GM19395 (cell line): ENCODE measurements around the gene SATB1.

Experiments used
- ATAC-seq: cut with Tn5 transposase; IDR thresholded peaks from one replicate; pipeline ENCODE4 v1.9.1; 2021; ENCODE audit warnings: mild to moderate bottlenecking, moderate library complexity; ENCODE audit not compliant: unreplicated experiment

The SATB1 gene

DNA sequence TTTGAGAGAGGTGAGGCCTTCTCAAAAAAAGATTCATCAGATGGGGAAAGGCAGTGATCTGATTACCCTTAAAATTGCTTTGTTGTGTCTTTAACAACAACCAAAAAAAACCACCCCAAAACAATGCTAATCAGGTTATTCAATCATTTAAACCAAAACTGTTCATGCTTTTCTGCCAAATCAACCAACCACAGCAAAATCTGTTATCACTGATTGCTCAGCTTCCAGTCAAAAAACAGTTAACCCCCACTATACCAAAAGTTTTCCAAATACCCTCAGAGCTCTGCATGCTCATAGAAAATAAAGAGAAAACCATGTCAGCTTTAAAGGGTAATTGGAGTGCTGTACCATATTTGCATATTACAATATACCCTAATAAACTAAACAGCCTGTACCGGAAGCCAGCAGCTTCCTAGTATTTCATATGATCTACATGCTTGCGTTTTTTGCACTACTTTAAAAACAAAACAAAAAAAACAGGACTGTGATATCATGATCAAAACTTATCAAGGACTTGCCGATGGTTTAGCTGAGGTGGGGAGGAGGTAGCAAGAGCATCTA, 22.8 kb downstream of the SATB1 start:
- ATAC-seq, result no peak

DNA sequence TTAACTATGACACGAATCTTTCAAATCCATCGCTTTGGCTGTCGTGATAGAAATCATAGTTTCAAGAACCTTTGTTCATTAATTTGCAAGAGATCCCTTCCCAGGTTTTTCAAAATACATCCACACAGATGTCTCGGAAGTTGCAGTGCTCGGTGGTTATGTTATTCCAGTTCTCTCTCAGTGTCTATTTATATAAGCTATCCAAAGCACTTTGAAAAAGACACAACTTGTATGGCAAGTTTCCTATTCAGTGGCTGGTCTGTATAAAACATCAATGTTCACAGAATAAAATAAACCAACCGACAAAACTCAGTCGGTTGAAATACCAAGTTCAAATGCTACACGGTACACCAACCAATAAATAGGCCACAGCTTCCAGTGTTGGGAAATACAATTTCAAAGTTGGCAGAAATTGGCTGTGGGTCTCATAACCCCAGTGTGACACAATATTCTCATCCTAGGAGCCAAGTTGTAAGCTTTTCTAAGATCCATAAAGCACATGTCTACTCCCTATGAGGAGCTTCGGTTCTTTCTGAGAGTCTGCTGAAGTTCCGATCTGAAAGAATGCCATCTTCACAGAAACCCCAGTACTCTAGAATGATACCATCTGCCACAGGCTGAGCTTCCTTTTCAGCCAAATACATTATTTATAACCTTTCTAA, 23.7 kb downstream of the SATB1 start:
- ATAC-seq, result no peak

DNA sequence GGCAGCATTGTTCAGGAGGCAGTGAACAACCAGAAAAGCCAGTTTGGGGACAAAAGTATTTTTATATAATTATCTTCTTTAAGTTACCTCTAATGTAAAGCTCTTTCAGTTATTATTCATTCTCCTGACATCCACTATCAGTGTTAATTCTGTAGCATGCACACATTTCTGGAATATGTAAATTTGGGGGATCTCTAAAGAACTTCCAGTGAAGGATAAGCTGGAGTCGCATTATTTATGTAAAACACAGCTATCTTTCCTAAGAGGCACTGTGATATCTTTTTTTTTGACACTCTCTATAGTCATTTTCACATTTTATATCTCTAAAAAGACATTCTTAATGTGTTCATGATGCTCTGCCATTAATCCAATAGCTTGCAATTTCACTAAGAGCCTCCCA, 26.7 kb downstream of the SATB1 start:
- ATAC-seq, result no peak

DNA sequence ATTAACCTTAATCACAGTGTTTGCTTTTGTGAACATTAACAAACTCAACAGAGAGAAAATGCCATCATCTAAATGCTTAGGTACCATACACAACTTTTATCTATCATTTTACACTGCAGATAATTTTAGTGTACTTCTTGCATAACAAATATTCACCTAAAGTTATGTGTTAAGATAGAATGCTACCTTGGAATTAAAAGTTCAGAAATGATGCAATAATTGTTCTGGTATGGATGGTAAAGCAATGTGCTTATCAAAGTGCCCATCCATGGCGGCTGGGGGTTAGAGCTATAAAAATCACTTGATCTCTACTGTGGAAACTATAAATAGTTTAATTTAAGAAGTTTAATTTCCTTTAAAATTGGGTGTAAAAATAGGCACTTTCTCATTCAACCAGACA, 28.7 kb downstream of the SATB1 start:
- no peak for ATAC-seq

DNA sequence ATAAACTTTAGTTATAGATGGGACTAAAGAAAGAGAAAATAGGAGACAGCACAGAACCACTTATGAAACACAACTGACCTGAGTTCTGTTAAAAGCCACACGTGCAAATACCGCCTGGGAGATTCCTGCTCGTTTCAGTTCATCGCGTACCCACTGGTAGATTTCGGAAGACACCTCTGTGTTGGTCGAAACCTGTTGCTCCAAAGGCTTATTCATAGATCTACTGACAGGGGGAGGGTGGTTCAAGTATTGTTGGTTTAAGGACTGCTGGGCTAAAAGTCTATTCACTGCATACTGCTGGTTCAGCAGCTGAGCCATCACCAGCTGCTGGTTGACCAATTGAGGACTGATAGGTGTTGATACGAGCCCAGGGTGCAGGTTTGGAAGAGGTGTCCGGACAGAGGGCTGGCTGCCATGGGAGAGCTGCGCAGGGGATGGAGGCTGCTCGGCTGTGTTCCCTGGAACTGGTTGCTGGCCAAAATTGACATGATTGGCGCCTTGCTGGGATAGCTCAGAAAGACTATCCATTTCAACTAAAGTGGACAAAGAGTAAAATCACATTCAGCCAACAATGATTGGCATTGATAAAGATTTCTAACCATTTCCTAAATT, 30.6 kb downstream of the SATB1 start:
- ATAC-seq, result no peak

DNA sequence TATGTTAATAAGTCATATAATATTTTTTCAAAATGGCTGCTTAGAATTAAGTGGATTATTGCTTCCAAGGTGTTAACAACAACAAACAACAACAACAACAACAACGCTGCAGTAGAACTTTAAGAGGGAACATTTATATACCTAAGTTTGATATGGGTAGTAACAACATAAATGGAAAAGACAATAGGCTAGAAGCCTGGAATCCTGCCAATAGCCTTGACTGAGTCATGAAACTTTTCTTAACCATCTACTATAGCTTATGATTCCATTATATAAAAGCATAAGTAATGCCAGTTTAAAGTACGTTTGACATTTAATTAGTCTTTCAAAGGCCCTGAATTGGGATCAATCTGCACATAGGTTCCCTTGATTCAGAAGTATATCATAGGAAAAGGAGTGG, 31.2 kb downstream of the SATB1 start:
- no peak for ATAC-seq

DNA sequence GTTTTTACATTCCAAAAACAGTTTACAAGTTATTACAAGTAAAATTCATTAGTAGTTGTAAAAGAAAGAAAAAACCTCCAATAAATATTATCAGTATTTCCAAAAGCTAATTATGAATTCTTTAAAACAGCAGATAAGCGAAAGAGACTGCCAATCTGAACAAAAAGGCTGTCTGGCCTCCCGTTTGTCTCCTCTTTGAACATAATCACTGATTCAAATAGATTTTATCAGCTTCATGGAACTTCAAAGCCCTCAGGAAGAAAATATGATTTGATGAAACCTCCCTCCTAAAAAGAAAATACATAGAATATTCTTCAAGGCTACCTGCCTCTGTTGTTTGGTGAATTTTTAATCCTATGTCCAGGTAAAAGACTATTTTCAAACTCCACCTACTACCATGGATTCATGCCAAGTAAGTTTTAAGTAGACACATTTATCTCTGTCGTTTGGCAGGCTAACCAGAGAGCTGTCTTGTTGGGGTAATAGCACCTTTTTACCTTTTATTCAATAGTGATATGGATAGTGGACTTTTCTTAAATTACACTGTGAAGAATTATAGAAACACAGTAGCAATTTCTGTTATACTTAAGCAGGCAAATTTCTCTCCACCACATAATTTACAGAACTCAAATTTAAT, 35.0 kb downstream of the SATB1 start:
- ATAC-seq, result no peak

DNA sequence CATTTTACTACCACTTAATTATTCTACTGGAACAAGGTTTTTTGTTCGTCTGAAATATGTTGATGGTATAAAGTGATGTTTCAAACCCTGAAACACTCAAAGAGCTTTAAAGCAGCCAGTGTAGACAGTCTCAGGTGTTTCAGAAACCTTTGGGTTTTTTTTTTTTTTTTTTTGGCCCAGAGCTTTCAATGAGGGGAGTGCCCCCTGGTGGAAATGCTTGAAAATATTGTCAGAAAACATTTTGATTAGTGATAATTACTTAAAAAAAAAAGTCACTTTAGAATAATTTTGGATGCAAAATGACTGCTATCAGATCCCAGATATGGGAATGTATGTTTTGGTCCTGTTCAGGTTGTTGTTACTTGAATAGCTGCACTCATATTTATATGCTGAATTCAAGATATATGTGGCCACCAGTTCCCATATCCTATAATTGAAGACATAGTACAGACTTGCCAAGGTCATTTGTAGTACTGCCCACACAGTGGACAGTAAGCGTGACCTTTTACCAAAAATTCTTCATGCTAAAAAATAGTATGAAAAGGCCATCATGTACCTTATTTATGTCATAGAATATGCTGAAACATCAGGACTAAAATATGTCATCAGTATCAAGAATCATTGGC, 35.9 kb downstream of the SATB1 start:
- ATAC-seq, result no peak

DNA sequence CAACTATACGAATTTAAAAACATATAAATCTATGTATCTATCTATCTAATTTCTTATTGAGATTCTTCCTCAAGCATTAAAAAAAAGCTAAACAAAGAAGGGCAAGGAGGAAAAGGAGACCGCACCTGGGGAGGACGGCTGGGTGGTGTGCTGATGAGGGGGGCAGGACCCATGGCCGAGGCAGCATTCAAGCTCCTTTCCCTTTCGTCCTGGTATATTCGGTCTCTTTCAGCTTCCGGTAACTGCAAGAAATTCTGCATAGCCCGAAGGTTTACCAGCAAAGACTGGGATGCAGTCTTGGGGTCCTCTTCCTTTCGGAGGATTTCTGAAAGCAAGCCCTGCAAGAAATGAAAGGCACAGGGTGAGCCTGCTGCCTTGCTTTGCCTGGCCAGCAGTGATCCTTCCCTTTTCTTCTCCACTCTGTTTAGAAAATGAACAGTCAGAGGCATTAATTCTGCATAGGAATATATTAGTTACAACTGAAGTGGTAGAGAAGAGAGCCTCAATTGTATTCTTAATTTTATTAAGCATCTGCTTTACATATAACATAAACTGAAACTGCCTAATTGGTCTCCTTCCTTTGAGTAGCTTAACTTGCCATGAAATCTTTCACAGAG, 38.8 kb downstream of the SATB1 start:
- ATAC-seq, result no peak

DNA sequence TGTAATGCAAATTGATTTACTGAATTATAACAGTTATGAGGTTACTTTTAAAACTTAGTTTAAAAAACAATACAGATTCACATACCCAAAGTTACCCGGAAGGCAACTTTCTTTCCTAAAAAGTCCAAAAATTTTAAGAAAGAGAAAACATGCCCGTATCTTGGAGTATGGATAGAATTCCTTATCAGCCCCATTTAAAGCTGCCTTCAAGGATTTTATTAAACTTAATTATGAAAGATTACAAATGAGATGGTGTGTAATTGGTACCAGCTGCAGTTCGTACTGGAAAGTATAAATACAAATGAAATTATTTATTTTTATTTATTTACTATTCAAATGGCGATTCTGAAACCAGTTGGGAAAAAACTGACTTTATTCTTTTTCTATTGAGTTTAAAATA, 39.4 kb downstream of the SATB1 start:
- no peak for ATAC-seq

DNA sequence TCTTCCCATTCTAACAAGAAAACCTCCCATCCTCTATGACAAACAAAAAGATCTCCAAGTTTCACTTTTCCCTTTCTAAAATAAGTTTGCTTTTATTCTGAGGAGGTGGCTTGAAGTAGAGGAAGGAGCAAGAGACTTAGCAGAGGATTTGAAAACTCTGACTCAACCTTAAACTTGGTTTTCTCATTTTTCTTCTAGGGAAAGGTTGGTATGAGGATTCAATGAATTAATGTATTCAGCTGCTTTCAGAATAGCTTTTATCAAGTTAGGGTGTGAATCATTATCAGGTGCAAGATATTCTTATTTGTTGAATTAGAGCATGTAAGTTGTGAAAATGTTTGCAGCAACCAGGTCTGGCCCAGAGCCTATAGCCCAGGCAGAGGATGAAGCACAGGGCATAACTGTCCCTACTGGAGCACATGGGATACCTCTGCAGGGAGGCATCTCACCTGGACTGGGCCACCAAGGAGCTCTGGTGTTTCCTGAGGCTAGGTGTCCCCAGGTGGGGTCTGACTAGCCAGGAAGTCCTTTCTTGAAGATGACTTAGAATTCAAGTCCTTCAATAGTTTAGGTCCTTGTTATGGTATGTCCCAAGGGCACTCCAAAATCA, 42.3 kb downstream of the SATB1 start:
- no peak for ATAC-seq

DNA sequence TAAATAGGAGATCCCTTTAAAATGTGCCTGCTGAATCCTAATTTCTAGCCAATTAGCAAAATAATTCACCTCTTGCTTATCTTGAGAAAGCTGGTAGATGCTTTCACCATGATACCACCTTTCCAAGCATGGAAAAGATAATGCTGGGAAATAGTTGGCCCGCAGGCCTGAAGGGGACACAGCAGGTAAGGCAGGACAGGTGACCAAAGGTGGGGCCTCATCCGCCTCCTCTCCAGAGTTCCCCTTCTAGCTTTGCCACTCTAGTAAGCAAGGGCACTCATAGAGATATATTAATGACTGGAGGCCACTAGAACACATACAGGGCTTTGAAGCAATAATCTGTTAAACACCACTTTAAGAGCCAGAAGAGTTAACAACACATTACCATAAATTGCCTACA, 45.5 kb downstream of the SATB1 start:
- ATAC-seq, result no peak

DNA sequence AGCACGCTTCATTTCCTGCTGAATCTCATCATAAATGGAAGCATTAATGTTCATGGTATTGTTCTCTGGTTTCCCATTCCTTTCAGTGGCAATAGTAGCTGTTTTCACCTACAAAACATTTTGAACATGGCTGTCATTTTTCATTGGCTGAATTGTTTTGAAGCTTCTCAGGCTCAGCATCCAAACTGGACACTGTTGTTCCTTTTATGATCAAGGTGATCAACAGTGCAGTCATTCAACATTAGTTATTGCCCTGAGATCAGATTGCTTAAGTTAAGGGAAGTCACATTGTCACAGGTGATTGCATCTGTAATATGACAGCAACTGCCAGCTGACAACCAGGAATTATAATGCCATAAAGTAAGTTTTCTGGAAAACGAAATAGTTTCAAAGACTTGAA, 46.9 kb downstream of the SATB1 start:
- no peak for ATAC-seq

DNA sequence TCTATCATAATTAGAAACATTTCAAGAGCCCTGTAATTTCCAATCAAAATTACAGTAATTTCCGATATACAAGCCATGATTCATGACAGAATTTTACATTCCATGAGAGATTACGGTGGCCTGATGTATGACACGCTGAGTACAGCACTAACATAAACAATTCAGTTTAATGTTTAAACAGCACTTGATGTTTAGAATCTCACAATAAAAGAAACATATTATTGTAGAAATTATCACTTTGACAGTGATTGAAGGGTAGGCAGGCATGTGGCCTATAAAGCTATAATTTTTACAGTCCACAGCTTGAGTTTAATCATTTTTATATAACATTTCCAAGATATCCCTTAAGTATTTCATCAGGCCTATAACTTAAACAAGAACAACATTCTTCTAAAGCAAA, 48.5 kb downstream of the SATB1 start:
- no peak for ATAC-seq

DNA sequence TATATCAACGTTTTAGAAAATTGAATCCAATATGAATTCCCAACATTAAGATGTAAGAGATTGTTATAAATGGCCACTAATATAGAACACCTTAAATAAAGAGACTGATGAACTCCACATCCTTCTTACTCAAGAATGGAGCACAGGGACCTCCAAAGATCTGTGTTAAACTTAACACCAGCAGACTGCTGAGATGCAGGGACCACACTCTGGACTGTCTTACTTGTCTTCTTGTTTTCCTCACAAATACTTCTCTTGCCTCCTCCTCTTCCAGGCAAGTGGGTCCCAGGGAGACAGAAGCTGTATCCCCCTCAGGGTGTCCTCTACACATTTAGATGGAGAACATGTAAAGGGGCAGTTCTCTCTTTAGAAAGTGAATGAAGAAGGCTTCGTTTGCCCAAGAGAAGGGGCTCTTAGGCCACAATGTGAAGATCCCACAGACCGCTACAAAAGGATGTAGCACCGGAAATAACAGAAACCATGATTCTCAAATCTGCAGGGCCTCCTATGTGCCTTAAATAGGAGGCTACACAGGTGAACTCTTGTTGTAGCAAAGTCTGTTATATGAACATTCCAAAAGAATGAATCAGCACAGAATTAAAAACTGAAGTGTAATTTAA, 52.2 kb downstream of the SATB1 start:
- ATAC-seq, result no peak

DNA sequence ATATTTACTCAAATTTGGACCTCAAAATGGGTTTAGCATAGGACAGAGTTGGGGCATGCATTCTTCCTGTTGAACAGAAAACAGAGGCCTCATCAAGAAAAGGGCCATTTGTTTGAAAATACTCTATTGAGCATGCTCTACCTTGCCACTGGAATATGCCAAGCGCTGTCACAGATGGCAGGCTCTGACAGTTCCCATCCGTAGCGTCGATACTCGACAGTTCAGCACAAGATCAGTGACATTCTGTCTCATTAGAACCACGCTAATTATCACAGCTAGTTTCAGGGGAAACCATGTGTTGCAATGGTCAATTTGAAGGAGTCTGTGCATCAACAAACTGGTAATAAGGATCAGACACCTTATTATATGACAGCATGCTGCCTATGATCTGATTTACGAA, 54.5 kb downstream of the SATB1 start:
- no peak for ATAC-seq

DNA sequence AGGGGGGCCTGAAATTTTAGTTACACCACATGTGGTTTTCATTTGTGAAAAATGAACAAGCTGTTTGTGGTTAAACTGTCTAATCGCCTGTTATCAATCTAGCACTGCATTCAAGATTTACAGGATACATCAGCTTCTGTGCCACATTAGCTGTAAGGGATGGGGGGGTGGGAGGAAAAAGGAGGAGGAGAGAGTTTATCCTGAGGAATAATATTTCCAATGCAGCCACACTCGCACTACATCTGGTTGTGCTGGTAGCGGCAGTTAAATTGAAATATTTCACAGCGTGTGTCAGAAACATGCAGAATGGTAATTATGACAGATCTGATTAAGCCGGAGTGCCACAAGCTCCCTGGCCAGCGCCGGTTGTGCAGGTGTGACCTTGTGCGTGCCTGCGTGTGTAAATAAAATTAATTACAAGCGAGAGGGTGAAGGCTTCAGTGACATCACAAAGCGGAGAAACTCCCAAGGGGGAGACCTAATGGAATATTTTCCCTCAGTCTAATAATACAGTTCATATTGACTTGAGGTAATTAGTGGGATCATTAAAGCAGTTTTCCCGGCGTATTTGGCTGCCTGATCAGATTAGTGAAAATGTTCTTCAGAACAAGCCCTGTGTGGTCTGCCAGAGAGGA, 55.5 kb downstream of the SATB1 start:
- no peak for ATAC-seq

DNA sequence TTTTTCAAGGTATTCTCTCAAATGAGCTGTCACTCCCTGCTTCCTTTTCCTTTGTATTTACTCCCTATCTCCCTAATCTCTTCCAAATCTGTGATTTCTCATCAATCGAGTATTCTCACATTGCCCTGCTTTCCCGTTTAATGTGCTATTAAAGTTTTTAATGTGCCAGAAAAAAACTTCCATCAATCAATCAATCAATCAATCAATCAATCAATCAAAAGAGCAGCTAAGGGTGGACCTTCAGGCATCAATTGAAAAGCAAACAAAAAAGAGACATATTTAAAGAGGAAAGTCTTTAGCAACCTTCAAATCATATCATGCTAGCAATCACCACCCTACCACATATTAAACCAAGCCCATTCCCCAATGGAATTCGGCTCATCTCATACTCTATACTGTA, 58.9 kb downstream of the SATB1 start:
- no peak for ATAC-seq

DNA sequence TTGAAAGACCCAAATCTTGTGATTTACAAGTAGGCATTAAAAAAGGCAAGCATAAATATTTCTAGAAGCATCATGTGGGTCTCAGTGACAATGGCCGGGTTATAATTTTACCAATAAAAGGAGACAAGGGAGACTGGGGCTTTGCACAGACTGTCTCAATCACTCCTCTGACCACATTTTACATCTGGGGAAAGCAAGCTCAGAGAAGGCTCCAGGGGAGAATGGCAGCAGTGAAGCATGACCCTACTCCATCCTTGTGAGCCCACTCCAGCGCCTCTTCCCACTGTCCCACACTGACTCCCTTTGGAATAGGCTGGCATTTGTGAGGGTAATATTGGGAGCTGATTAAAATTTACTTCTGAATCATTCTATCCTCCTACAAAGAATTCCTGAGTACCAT, 61.8 kb downstream of the SATB1 start:
- no peak for ATAC-seq

DNA sequence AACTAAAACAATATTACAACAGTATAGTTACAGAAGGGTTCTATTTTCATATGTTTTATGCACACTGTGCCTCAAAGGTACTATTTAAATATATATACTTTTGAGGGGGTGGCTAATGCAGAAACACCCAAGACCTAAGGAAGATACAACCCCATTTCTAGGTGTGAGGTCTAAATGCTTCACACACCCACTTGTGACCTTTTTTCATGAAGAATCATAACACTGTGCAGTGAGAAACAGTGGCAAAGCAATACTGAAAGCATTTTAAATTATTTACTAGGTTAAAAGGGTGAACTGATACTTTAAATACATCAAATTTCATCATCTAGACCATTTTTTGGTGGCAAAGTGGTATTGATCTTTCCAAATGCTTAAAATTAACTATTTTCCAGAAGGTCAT, 67.4 kb downstream of the SATB1 start:
- ATAC-seq, result no peak
